HFF-Myc (cell line): Measurements from ENCODE around the gene TARBP1.

ENCODE experiments used
- DNase-seq: peaks from one replicate; pipeline ENCODE4 v3.0.0-alpha.2; 2011; ENCODE audit warnings: low read depth; ENCODE audit errors: extremely low read depth
- H3K4me3 ChIP-seq: replicated peaks from 2 replicates; pipeline ENCODE4 v1.5.1; 2011; ENCODE audit warnings: low read depth, mild to moderate bottlenecking, control low read depth, low read length
- CTCF ChIP-seq: IDR thresholded peaks from 2 replicates; pipeline ENCODE4 v1.5.1; 2012; ENCODE audit warnings: mild to moderate bottlenecking, low read depth, low read length, control low read depth; ENCODE audit errors: missing control alignments

Gene TARBP1

GRCh38 chr1:234469376-234469775 is 9.6 kb downstream of the TARBP1 start:
- no peak for TF ChIP-seq CTCF
- no peak for DNase-seq
- no peak overlapping the region for H3K4me3 ChIP-seq

DNA sequence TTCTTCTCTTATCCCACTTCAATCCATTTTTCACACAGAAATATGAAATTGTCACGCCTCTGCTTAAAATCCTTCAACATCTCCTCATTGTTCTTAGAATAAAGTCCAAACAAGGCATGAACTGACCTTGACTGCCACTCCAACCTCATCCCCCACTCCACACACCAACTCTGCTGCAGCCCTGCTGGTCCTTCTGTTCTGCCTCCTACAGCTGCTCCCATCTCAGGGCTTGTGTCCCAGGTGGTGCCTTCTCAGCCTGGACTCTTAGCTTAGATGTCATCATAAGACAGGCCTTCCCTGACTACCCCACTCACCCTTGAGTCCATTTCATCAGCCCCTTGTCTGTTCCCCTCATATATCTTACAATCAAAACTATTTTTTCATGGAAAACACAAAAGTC is 10.4 kb downstream of the TARBP1 start:
- no peak for TF ChIP-seq CTCF
- H3K4me3 ChIP-seq = no peak overlapping the region
- DNase-seq = no peak

DNA sequence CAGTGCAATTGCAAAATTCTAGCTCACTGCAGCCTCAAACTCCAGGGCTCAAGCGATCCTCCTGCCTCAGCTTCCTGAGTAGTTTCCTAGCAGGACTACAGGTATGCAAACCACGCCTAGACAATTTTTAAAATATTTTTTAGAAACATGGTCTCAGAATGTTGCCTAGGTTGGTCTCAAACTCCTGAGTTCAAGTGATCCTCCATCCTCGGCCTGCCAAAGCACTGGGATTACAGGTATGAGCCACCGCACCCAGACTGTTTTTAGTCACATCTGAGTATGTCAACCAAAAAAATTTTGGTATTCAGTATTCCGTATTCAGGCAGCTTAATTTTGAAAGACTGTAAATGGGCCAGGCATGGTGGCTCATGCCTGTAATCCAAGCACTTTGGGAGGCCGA is 11.2 kb downstream of the TARBP1 start:
- H3K4me3 ChIP-seq = no peak overlapping the region
- TF ChIP-seq CTCF = no peak

DNA sequence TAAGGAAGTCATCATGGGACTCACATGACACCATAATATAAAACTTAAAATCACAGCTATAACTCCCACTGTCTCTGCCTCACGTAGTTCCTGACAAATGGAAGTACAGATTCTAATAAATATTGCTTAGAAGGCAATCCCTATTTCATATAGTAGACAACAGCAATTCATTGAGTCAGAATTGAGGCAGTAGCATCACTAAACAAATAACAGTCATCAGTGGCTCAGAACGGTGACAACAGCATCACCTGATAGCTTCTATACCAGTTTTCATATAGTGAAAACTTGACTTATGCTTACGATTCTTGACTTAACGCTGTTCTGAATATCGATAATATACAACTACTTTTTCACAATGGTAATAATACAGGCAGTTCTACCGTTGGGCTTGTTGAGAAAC is 12.0 kb downstream of the TARBP1 start:
- DNase-seq = no peak
- TF ChIP-seq CTCF = no peak
- H3K4me3 ChIP-seq = no peak overlapping the region

More for the DNA sequence above, 11.2 kb downstream of the TARBP1 start:
- DNase-seq = no peak

DNA sequence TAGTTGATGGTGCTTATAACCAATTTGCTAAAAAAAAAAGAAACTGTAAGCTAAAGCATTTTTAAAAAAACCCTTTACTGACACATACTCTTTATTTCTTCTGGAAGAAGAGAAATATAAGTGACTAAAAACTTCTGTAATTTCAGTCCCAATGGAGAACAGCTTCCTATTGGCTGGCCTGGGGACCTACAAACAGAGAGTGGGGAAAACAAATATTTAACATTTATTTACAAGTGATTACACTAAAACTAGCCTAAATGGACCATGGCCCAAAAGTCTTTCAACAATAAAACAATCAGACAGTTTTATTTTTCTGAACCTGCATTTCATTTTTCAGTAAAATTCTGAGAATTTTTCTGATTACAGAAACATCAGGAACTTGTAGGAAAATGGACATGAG is 15.2 kb downstream of the TARBP1 start:
- no peak for DNase-seq
- no peak for TF ChIP-seq CTCF
- H3K4me3 ChIP-seq = no peak overlapping the region

- no peak for TF ChIP-seq CTCF
- H3K4me3 ChIP-seq = no peak overlapping the region
- DNase-seq = no peak
Measured at GRCh38 chr1:234460652-234461051, 18.3 kb downstream of the TARBP1 start.

DNA sequence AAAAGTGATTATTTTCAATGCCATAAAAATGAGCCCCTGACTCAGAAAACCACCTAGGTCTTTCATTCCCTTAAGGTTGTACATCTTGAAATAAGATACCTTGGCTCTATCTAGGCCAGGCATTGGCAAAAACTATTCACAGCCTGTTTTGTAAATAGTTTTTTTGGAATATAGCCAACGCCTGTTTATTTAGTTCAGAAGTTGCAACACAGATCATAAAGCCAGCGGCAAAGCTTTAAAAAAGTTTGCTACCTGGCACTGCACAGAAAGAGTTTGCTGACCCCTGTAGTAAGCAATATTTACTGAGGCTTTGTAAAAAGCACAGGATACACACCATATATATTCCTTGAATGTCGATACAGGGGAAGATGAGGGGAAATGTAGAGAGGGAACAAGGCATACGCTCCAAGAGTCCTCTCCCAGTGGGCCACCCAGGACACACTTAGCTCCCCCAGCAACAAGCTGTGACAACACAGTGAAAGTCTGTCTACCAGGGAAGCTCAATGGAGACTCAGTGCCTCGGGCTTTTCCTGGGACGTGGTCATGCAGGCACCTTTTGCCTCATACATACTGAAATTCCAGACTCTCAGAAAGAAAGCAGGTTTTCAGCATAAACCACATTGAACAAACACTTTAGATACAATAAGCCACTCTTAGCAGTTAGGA is 20.5 kb downstream of the TARBP1 start:
- DNase-seq = no peak
- no peak overlapping the region for H3K4me3 ChIP-seq
- no peak for TF ChIP-seq CTCF
